NCI-H128 (cell line): ENCODE measurements around the gene DGAT2.

Source experiments
- DNase-seq: peaks from one replicate; lab custom pipeline; 2025; ENCODE audit not compliant: unreplicated experiment; lab: John Stamatoyannopoulos, UW

The DGAT2 gene

GRCh38 chr11:75822541-75822940, 54.0 kb downstream of the DGAT2 start:
- no peak for DNase-seq

GRCh38 chr11:75823415-75823814, 54.8 kb downstream of the DGAT2 start:
- no peak for DNase-seq

GRCh38 chr11:75823946-75824345, 55.4 kb downstream of the DGAT2 start:
- no peak for DNase-seq

- no peak for DNase-seq
Measured at GRCh38 chr11:75826461-75827230, 58.1 kb downstream of the DGAT2 start.

GRCh38 chr11:75827562-75827961, 59.0 kb downstream of the DGAT2 start:
- DNase-seq: no peak

- DNase-seq: no peak
Measured at GRCh38 chr11:75831915-75832502, 63.4 kb downstream of the DGAT2 start.

- DNase-seq: no peak
Measured at GRCh38 chr11:75834728-75835127, 66.2 kb downstream of the DGAT2 start.

- DNase-seq: no peak
Measured at GRCh38 chr11:75836417-75836816, 67.8 kb downstream of the DGAT2 start.

GRCh38 chr11:75839851-75840250, 71.3 kb downstream of the DGAT2 start:
- no peak for DNase-seq

- no peak for DNase-seq
Measured at GRCh38 chr11:75840522-75840921, 71.9 kb downstream of the DGAT2 start.

- no peak for DNase-seq
Measured at GRCh38 chr11:75841739-75842138, 73.2 kb downstream of the DGAT2 start.

GRCh38 chr11:75845324-75845723, 76.7 kb downstream of the DGAT2 start:
- no peak for DNase-seq

GRCh38 chr11:75849894-75850293, 81.3 kb downstream of the DGAT2 start:
- no peak for DNase-seq

- no peak for DNase-seq
Measured at GRCh38 chr11:75850787-75851186, 82.2 kb downstream of the DGAT2 start.
